ENCODE results near the gene KCNE4. TPM values are rescaled to one million over a fixed set of nuclear protein-coding genes. Genes with fewer than 3 reads are reported as not detected.

KCNE4 gene
- polyA plus RNA-seq, 3 donors from 2014 or later, result not detected

DNA sequence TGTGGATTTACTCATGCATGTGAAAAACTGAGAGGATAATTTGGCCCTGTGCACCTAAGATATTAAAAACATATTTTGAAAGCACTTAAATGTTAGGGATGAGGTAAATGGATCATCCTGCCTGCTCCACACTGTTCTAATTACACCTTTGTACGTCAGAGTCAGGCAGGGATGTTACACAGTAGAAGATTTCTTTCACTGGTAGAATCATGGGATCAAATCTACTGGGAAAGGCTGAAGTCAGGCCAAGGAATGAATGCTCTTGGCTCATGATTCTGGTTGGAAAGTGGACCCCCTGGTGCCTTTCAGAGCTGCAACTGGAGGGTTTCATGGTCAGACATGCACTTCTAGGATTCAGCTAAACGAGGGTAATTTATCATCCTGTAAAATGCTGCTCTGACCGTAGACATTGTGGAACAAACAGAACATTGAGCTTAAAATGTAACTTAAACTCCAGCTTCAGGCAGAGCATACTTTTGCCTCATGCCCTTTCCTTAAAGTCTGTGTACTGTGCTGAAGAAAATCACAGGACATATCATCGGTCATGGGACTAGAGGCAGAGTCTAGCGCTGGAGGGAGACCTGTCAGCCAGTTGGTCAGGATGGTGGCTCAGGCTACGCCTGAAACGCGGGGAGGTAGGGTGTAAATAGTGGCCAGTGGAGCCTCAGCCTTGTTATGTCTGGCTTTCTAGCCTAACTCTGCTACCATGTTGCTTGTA is 4.9 kb downstream of the KCNE4 start:
- H3K4me1 Mint-ChIP-seq, result no peaks in the 10 kb centered on the region

DNA sequence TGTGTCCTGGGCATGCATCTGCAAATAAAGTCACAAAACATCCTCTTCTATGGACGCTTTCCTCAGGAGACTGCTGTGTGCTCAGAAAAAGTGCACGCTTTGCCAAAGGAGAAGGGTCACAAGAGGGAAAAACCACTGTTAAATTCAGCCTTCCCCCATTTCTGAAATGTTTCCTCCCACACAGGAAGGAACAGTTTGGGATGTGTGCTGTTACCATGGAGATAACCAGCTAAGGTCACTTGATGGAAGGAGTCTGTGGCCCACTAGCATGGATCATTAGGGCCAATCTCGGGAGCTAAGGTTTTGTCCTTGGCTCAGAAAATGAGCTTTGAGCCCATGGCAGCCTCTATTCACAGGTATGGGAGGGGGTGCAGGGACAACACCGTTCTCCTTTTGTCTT is 5.6 kb downstream of the KCNE4 start:
- Mint-ChIP-seq H3K9me3 (peaks cover 0 to 2% (median 0%) of the 10 kb centered on the region in 6 donors), H3K4me1 (no peaks in the 10 kb centered on the region), H3K36me3 (no peaks in the 10 kb centered on the region), H3K4me3 (no peak overlapping the region), H3K27ac (no peak overlapping the region), H3K27me3 (ENCODE audit: low read depth in 3 of 3) (peaks cover 0 to 6% (median 0%) of the 10 kb centered on the region in 3 donors)
- DNase-seq, result no peak

More for the DNA sequence above, 4.9 kb downstream of the KCNE4 start:
- Mint-ChIP-seq H3K9me3 (peaks cover 0 to 2% (median 0%) of the 10 kb centered on the region in 6 donors), H3K36me3 (no peaks in the 10 kb centered on the region), H3K27ac (no peak overlapping the region), H3K4me3 (no peak overlapping the region), H3K27me3 (ENCODE audit: low read depth in 3 of 3) (peaks cover 0 to 6% (median 0%) of the 10 kb centered on the region in 3 donors)
- DNase-seq, result no peak

GRCh38 chr2:223058952-223059716 is 7.1 kb downstream of the KCNE4 start:
- H3K4me1 Mint-ChIP-seq, result no peaks in the 10 kb centered on the region
- peaks cover 0 to 2% (median 0%) of the 10 kb centered on the region in 6 donors for H3K9me3 Mint-ChIP-seq
- peaks cover 0 to 7% (median 0%) of the 10 kb centered on the region in 3 donors for H3K27me3 Mint-ChIP-seq (ENCODE audit: low read depth in 3 of 3)
- no peak overlapping the region for H3K4me3 Mint-ChIP-seq
- no peaks in the 10 kb centered on the region for H3K36me3 Mint-ChIP-seq
- no peak for DNase-seq
- no peak overlapping the region for H3K27ac Mint-ChIP-seq

DNA sequence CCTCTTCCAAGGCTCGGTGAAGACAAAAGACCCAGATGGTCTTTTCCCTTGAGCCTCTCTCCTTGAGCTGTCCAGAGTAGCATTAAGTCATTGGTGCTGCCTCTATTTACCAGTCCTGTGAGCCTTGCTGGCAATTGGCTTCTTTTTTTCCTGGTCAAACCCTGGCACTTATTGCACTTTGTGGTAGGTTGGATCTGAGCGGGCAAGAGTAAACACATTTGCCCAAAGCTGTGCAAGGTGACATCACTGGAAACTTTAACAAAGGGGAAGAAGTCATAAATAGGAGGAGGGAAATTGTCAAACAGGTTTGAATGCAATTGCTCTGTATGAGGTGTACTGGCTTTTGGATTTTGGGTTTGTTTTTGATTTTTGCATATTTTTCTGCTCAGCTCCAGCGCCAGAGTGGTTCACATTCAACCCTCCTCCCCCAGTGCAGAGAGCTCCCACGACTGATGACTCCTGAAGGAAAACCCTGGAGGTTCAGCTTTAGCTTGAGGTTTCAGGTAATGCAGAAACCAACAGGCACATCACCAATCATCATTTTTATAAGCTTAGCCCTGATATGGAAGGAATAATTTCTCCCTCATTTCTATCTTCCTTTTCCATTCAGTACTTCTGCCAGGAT is 8.3 kb downstream of the KCNE4 start:
- DNase-seq, result no peak
- H3K4me3 Mint-ChIP-seq, result no peak overlapping the region
- H3K9me3 Mint-ChIP-seq, result peaks cover 0 to 2% (median 0%) of the 10 kb centered on the region in 6 donors
- H3K27me3 Mint-ChIP-seq (ENCODE audit: low read depth in 3 of 3), result peaks cover 0 to 7% (median 0%) of the 10 kb centered on the region in 3 donors
- no peaks in the 10 kb centered on the region for H3K36me3 Mint-ChIP-seq
- no peak overlapping the region for H3K27ac Mint-ChIP-seq
- H3K4me1 Mint-ChIP-seq, result no peaks in the 10 kb centered on the region

DNA sequence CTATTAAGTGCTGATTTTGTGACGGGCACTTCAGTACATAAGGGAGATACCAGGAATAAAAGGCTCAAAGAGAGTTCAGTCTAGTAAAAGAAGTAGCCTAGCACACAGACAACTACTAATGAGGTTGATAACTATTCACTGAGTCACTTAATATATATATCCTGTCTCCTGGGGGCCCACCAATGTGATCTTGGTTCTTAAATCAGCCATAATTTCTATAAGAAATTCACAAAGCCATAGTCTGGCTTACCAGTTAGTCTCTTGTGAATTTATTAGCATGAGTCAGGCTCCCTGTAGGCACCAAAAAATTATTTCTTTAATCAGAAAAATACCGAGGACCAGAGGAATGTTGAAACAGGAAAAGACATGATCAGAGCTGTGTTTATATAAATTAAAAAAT is 10.4 kb downstream of the KCNE4 start:
- H3K27ac Mint-ChIP-seq, result no peak overlapping the region
- no peaks in the 10 kb centered on the region for H3K4me1 Mint-ChIP-seq
- H3K4me3 Mint-ChIP-seq, result no peak overlapping the region
- no peak for DNase-seq
- peaks cover 0 to 9% (median 0%) of the 10 kb centered on the region in 3 donors for H3K27me3 Mint-ChIP-seq (ENCODE audit: low read depth in 3 of 3)
- no peaks in the 10 kb centered on the region for H3K36me3 Mint-ChIP-seq
- peaks cover 0 to 2% (median 0%) of the 10 kb centered on the region in 6 donors for H3K9me3 Mint-ChIP-seq

- H3K36me3 Mint-ChIP-seq, result no peaks in the 10 kb centered on the region
- H3K9me3 Mint-ChIP-seq, result peaks cover 0 to 2% (median 0%) of the 10 kb centered on the region in 6 donors
- no peak for DNase-seq
- peaks cover 0 to 7% (median 0%) of the 10 kb centered on the region in 3 donors for H3K27me3 Mint-ChIP-seq (ENCODE audit: low read depth in 3 of 3)
- H3K4me1 Mint-ChIP-seq, result no peaks in the 10 kb centered on the region
- no peak overlapping the region for H3K27ac Mint-ChIP-seq
- H3K4me3 Mint-ChIP-seq, result no peak overlapping the region
Observed at GRCh38 chr2:223065107-223065506, 13.1 kb downstream of the KCNE4 start.

DNA sequence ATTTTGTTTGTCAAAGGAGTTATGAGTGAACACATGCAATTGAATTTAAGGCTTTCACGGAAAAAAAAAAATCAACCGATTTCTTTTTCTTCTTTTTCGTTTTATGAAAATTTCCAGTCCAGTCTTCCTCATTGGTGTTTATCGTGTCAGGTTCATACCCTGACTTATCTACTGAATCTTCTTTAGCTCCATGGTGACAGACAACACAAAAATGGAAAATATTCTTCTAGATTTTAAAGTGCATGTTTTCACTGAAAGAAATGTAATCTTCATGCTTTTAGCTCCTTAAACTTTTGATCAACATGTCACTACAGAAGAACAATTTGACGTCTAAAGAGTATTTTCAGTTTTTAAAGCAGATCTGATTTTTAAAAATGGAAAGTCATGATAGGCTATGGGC is 14.7 kb downstream of the KCNE4 start:
- no peak overlapping the region for H3K27ac Mint-ChIP-seq
- no peaks in the 10 kb centered on the region for H3K4me1 Mint-ChIP-seq
- peaks cover 0 to 7% (median 0%) of the 10 kb centered on the region in 3 donors for H3K27me3 Mint-ChIP-seq (ENCODE audit: low read depth in 3 of 3)
- no peak overlapping the region for H3K4me3 Mint-ChIP-seq
- no peaks in the 10 kb centered on the region for H3K36me3 Mint-ChIP-seq
- DNase-seq, result no peak
- no peaks in the 10 kb centered on the region for H3K9me3 Mint-ChIP-seq

GRCh38 chr2:223068071-223068470 is 16.1 kb downstream of the KCNE4 start:
- Mint-ChIP-seq H3K27ac (no peak overlapping the region), H3K9me3 (no peaks in the 10 kb centered on the region), H3K4me1 (no peaks in the 10 kb centered on the region), H3K27me3 (ENCODE audit: low read depth in 3 of 3) (peaks cover 0 to 7% (median 0%) of the 10 kb centered on the region in 3 donors), H3K4me3 (no peak overlapping the region), H3K36me3 (no peaks in the 10 kb centered on the region)
- no peak for DNase-seq

- Mint-ChIP-seq H3K9me3 (no peaks in the 10 kb centered on the region), H3K27me3 (ENCODE audit: low read depth in 3 of 3) (peaks cover 0 to 5% (median 0%) of the 10 kb centered on the region in 3 donors), H3K36me3 (no peaks in the 10 kb centered on the region), H3K27ac (no peak overlapping the region), H3K4me1 (no peaks in the 10 kb centered on the region), H3K4me3 (no peak overlapping the region)
- DNase-seq, result no peak
Observed at GRCh38 chr2:223069465-223069864, 17.5 kb downstream of the KCNE4 start.

- Mint-ChIP-seq H3K9me3 (no peaks in the 10 kb centered on the region), H3K4me3 (no peak overlapping the region), H3K4me1 (no peaks in the 10 kb centered on the region), H3K36me3 (no peaks in the 10 kb centered on the region), H3K27me3 (ENCODE audit: low read depth in 3 of 3) (peaks cover 0 to 5% (median 0%) of the 10 kb centered on the region in 3 donors), H3K27ac (no peak overlapping the region)
- DNase-seq, result no peak
Observed at GRCh38 chr2:223069988-223070387, 18.0 kb downstream of the KCNE4 start.

DNA sequence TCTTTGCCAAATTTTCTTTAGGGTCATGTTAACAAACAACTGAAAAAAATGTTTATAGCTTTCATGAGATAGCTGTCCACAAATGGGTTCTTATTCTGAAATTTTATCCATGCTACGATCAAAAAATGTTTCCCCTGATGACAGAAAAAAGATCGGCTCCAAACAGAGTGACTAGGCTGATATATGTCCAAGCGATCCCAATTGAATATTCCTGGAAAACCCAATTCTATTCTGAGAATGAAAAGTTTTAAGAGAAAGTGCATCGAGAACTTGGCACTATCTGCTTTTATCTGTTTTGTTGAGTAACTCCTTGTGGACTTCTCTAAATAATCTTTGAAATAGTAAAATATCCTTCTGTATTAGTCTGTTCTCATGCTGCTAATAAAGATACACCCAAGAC is 19.1 kb downstream of the KCNE4 start:
- H3K27ac Mint-ChIP-seq, result no peak overlapping the region
- no peak for DNase-seq
- H3K27me3 Mint-ChIP-seq (ENCODE audit: low read depth in 3 of 3), result peaks cover 0 to 5% (median 0%) of the 10 kb centered on the region in 3 donors
- H3K4me1 Mint-ChIP-seq, result no peaks in the 10 kb centered on the region
- peaks cover 0 to 4% (median 0%) of the 10 kb centered on the region in 6 donors for H3K9me3 Mint-ChIP-seq
- no peak overlapping the region for H3K4me3 Mint-ChIP-seq
- no peaks in the 10 kb centered on the region for H3K36me3 Mint-ChIP-seq

DNA sequence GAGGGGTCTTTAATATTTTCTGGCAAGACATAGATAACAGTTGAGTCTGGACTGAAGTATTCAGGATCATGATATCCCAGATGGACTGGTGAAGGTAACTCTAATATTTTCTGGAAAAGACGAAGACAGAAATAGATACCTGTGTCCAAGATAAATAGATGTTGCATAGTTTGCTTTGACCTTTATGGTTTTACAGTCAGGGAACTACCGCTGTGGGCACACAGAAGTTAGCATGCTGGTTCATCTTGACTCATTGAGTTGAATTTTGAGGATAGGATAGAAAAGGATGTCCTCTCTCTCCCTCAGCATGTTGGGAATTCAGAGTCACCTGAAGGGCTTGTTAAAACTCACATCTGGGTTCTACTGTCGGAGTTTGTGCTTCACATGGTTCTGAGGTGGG is 20.8 kb downstream of the KCNE4 start:
- Mint-ChIP-seq H3K4me3 (no peak overlapping the region), H3K9me3 (peaks cover 0 to 5% (median under 1%) of the 10 kb centered on the region in 6 donors), H3K36me3 (no peaks in the 10 kb centered on the region), H3K27ac (no peak overlapping the region), H3K27me3 (ENCODE audit: low read depth in 3 of 3) (peaks cover 0 to 2% (median 0%) of the 10 kb centered on the region in 3 donors), H3K4me1 (no peaks in the 10 kb centered on the region)
- DNase-seq, result no peak

DNA sequence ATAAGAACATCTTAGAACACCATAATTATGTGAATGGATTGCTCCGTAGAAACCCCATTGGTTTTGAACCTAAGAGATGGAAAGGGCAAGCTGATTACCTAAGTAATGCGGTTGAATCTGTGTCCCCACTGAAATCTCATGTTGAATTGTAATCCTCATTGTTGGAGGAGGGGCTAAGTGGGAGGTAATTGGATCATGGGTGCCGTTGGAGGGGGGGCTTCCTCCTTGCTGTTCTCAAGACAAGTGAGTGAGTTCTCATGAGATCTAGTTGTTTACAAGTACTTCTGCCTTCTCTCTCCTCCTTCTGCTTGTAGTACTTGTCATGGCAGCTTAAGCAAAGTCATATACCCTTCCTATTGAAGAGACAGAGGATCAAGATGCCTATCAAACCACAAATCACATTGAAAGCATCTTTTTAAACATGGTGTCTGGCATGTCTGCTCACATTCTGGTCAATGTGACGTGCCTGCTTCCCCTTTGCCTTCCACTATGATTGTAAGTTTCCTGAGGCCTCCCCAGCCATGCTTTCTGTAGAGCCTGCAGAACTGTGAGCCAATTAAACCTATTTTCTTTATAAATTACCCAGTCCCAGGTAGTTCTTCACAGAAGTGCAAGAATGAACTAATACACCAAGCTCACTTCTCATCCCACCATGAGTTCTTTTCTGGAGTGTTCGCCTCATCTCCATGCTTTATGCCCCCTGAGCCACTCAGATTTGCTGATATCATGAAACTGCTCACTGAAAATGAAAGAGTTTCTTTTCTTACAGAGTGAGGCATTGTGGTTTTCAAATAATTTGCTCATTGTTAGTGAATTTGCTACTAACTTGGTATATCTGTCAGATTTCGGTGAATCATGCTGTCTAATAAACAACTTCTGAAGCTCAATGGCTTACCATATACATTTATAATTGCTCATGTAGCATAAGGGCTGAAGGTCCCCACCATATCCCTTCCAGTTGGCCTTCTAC is 23.6 kb downstream of the KCNE4 start:
- H3K27ac Mint-ChIP-seq, result peak overlapping the region in 1 of 6 donors; percentile 22
- H3K27me3 Mint-ChIP-seq (ENCODE audit: low read depth in 3 of 3), result peaks cover 0 to 2% (median 0%) of the 10 kb centered on the region in 3 donors

More for the DNA sequence above, 23.6 kb downstream of the KCNE4 start:
- Mint-ChIP-seq H3K9me3 (peaks cover 0 to 5% (median 1%) of the 10 kb centered on the region in 6 donors), H3K4me3 (no peak overlapping the region), H3K36me3 (no peaks in the 10 kb centered on the region), H3K4me1 (no peaks in the 10 kb centered on the region)
- no peak for DNase-seq
